ENCODE measurements around the gene SEPHS1.
"Not testable (repeated sequence)": the region's sequence is repeated elsewhere in the genome, so short reads cannot be mapped to it uniquely, and the experiment has no call there.

SEPHS1 gene

GRCh38 chr10:13356392-13356791 lies 8.3 kb upstream of the SEPHS1 start:
- DNase-seq: no peak

DNA sequence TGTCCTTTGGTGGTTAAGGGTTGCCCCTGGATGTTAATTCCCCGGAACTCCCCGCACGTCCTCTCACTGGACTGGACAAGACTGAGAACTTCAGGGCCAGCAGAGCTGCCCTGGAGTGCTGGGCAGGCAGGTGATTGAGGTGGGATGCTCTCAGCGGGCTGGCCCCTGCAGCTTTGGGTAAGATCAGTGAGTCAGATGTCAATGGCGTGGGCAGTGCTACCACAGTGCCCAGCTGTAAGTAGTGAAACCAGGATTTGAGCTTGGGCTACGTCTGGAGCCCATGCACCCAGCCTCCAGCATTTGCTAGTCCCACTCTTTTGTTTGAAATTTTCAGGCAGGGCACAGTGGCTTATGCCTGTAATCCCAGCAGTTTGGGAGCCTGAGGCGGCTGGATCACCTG lies 6.7 kb upstream of the SEPHS1 start:
- no peak for DNase-seq

DNA sequence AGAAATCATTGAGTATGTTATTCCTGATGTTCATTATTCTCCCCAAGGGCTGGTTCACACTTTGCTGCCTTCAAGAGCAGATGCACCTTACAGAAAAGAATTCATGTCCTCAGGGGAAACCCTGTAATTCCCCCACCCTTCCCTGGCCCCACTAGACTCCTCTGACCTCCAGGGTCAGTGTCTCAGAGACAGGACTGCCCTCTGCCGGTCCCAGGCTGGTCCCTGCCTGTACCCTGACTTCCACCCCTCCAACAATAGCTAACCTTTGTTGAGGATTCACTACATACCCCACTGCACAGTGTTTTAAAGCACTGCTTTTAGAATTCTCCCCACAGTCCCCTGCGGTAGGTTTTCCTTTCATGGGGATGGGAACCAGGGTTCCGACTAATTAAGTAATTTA lies 4.4 kb upstream of the SEPHS1 start:
- DNase-seq: no peak

GRCh38 chr10:13351340-13351915 lies 3.3 kb upstream of the SEPHS1 start:
- no peak for DNase-seq

DNA sequence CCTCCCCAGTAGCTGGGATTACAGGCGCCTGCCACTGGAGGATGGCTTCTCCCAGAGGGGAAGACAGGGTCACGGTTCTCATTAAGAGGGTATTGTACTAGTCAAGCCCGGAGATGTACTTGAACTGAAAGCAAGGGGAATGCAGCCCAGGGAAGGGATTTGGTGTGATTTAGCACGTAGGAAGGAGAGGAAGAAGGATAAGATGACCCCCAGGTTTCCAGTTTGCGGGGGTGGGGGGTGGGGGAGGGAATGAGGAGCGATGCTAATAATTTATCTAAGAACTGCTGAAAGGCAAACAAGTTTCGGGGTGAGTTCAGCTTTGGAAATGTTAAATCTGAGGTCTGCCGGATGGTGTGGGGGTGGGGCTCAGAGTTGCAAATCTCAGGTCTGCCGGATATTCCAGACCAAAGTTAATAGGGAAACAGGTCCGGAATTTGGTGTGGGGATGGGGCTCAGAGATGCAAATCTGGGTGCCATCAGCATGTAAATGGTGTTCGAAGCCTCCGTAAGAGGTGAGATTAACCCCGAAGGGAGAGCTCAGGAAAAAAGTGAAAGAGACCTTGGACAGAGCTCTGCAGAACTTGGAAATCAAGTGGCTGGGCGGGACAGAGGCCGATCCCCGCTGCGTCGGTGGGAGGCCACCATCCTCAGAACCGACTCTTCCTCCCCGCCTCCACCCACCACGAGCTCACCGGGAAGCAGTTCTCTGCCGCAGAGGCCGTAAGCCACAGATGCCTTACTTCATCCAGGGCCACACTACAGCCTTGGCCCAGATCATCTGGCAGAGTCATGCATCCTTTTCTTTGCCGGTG lies 1.6 kb upstream of the SEPHS1 start:
- no peak for DNase-seq

DNA sequence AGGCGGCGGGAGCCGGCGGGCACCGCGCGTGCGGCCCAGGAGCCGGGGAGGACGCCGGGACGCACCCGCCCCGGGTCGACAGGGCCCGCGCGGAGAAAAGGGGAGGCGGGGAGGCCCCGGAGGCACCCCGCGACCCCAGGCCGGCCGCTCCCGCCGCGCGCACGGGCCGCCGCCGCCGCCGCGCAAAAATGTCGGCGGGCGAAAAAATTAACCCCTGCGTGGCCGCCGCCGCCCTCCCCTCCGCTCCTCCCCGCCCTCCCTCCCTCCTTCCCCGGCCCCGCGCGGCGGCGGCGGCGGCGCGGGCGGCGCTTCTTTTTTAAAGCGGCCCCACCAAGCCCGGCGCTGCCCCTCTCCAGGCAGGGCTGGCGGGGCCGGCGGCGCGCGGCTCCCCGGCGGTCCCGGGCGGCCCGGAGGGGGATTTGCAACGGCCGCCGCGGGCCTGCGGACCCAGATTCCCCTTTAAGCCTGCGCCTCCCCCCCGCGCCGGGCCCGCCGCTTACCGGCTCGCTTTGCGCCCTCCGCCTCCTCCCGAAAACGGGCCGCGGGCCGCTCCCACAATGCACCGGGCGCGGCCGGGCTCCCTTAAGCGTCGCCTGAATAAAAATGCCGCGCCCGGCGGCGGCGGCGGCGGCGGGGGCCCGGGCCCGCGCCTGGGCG lies 465 bp downstream of the SEPHS1 start:
- no peak for DNase-seq

DNA sequence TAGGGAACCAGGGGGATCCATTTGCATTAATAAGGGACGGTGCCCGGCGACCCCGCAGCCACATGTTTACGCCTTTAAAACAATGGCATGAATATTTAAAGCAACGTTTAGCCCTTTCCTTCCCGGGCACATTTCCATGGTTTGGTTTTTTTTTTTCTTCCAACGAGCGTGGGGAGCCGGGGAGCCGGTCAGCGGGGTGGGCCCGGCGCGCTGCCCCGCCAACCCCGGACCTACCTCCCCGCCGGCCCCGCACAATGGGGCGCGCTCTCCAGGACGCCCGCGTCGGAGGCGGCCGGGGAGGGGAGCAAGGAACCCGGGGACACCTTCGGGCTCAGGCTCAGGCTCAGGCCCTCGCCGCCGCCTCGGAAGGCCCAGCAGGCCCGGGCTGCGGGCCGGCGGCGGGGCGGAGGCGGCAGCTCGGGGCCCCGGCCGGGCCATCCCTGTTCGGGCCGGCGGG lies 1.0 kb downstream of the SEPHS1 start:
- no peak for DNase-seq

DNA sequence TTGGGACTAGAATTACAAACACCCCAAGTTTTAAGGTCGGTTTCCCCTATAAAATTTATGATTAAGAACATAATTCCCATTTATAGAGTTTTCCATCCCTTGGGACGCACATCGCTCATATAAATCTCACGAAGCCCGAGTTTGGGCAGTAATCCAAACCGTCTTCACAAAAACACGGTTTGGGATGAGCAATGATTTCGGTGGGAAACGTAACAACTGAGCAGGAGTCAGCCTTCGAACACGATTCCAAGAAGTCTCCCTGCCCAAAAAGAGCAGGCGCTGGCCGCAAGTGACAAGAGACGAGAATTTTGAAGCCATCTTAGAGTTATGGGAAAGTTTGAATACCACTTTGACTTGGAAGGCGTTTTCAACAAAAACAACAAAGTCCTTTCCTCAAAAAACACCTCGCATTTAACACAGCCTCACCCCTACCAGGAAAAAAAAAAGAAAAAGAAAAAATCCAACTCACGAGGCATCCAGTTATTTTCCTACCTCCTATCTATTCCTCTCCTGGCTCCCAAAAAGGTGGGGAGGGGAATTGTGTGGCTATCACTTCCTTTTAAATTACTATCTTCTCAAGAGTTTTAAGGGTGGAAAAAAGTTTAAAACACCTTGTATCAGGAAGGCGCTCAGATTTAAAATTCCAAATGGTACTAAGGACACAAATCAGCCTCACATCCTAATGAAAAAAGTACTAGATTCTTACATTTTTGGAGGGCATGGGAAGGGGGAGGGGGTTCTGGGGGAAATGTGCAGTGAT lies 1.6 kb downstream of the SEPHS1 start:
- DNase-seq: no peak

GRCh38 chr10:13340626-13341376 lies 7.3 kb downstream of the SEPHS1 start:
- DNase-seq: no peak

GRCh38 chr10:13340068-13340467 lies 8.0 kb downstream of the SEPHS1 start:
- DNase-seq: no peak

DNA sequence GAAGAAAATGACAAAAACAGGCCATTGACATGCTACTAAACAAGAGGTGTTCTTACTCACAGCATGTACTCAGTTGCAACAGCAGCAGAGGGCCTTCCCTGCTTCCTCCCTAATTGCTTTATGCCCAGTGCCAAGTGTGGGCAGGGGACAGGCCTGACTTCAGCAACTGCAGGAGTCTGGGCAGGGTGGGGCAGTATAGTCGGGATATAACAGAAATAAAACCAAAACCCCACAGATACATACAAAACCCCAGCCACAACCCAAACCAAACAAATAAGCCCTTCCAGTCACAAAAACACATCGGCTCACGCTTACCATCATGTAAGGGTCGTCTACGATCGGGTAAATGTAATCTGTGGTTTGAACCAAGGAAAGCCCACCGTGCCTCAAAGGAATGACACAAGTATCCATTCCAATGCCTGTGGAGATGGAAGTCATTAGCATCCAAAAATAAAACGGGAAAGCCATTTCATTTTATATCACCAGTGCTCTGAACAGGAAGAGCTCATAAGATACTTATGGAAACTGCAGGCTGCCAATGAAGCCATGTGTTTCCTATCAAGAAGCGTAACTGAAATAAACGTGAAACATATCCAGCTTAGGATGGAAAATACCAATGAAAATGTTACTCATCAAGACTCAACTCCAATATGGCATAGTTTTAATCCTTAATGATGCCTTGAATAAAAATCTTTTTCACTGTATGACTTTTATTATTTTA lies 9.5 kb downstream of the SEPHS1 start:
- DNase-seq: no peak

DNA sequence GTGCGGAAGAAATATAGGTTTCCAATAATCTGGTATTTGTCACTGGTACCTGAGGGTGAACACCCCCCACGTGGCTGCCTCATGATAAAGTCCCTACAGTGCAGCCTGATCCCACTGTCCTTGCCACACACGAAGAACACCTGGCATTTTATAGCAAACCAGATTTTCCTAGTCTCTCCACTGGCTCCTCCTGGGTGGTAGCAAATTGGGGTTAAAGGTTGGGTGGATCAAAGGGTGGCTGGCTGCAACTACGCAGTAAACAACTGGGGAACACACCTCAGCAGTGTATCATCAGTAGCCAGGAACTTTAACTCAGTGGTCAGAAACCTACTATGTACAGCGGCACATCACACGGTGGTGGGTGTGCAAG lies 10.3 kb downstream of the SEPHS1 start:
- DNase-seq: no peak

GRCh38 chr10:13337128-13337826 lies 10.8 kb downstream of the SEPHS1 start:
- no peak for DNase-seq

DNA sequence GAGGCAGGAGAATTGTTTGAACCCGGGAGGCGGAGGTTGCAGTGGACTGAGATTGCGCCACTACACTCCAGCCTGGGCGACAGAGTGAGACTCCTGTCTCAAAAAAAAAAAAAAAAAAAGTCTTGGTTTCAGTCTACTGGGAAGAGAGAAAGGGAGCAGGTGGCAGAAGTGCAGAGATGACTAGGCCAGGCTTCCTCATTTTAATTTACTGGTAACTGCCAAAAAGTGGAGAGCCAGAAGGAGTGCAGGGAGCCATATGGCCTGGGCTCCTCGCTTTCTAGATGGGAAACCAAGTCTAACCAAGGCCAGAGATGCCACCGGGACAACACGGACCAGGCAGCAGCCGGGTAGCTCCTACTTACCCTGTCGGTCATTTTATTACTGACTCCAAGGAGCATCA lies 12.2 kb downstream of the SEPHS1 start:
- DNase-seq: no peak

DNA sequence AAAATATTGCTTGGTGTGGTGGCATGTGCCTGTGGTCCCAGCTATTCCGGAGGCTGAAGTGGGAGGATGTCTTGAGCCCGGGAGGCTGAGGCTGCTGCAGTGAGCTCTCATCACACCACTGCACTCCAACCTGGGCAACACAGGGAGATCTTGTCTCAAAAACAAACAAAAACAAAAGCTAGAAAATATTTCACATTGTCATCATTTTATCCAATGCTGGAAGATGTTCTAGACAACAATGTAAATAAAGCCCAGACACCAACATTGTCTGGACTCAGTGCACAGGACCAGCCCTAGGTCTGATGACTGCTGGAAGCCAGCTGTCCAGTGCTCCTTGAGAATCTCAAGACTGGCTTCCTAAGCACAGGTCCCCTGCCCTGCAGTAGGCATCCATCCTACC lies 13.5 kb downstream of the SEPHS1 start:
- no peak for DNase-seq

DNA sequence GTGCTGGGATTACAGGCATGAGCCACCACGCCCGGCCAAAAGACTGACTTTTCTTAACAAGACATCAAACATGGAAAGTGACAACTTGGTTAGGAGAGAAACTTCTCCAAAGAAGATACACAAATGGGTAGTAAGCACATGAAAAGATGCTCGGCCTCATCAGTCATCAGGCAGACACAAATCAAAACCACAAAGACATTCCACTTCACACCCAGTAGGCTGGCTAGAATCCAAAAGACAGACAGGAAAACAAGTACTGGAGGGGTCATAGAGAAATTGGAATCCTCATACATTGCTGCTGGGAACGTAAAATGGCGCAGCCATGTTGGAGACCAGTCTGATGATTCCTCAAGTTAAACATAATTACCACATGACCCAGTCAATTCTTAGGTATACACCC lies 16.4 kb downstream of the SEPHS1 start:
- no peak for DNase-seq

GRCh38 chr10:13330980-13331379 lies 17.1 kb downstream of the SEPHS1 start:
- DNase-seq: not testable (repeated sequence)

DNA sequence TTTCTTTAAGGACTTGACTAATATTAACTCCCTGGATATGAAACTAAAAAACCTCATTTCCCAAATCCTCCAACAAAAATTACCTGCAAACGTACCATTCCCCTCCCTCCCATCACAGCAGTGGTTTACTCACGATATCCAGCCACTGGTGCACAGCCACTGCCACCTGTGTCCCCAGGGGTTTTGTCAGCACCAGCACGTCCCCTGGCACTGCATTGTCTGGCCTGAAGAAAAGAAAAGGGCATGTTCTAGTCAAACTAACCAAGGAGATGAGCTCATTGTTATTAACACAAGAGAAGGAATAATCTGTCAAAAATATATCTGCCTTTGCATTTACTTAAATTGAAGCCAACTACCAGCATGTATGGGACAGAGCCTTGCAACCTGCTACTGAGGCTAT lies 18.5 kb downstream of the SEPHS1 start:
- no peak for DNase-seq

GRCh38 chr10:13328613-13329012 lies 19.5 kb downstream of the SEPHS1 start:
- no peak for DNase-seq

DNA sequence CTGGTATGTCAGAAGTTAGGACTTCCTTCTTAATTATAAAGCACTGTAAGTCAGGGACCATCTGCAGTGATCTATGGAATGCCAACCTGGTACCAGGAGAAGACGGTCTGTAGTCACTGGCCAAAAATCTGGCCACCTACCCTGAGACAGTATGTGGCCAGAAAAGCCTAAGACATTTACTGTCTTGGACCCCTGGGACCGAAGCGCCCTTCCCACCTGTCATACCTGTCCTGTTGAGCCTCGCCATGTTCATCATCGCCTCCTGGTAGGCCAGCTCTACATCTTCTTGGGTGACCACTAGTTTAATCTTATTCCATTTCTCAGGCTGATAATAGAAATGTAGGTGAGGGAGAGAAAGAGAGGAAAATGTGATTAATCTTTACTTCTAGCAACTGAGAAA lies 20.0 kb downstream of the SEPHS1 start:
- DNase-seq: no peak

DNA sequence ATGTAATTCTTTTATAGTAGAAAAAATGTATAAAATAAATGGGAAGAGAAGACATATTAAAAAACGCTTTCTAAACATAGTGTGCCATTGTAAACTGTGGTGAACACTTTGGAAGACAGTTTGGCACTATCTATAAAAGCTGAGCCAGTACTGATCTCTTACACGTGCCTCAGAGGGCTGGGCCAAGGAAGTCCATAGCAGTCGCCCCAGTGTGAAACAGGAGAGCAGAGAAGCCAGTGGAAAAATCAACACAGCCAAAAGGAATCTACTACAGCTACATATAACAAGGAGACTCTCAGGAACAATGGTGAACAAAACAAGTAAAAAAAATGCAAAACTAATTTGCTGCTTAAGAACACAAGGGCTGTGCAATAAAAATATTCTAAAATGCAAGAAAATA lies 20.6 kb downstream of the SEPHS1 start:
- no peak for DNase-seq

Measured in SIG-M5 (cell line).